NCI-H1105 (cell line): ENCODE results near the gene SMIM38.

Experiments used
- DNase-seq: peaks from one replicate; lab custom pipeline; 2025; lab: John Stamatoyannopoulos, UW

SMIM38 gene

DNA sequence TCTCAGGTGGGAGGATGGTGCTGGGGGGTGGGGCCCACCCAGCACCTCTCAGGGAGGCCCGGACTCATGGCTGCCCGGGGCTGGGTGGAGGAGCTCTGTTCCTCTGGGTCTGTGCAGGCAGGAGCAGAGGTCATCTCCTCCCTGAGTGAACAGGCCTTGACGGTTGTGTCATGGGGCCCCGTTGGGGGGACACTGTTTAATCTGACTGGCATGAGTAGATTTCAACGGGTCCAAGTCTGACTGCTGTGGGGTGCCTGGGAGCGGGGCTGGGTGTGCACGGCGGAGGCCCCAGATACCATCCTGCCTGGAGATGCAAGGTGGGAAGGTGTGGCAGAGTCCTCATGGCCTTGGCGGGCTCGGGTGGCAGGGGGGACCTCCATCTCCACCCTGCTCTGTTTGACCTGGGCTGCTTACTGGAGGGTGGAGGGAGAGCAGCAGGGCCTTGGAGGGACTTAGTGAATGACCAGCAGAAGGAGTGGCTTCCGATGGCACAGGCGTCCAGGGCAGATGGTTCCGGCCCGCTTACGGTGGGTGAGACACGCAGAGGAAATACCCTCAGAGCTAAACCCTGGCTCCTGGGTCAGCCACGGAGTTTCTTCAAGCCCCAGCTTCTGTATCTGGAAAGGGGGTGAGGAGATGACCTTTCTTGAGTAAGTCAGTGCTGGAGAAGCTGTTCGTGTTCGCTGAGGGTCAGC, 48.7 kb downstream of the SMIM38 start:
- DNase-seq: no peak

DNA sequence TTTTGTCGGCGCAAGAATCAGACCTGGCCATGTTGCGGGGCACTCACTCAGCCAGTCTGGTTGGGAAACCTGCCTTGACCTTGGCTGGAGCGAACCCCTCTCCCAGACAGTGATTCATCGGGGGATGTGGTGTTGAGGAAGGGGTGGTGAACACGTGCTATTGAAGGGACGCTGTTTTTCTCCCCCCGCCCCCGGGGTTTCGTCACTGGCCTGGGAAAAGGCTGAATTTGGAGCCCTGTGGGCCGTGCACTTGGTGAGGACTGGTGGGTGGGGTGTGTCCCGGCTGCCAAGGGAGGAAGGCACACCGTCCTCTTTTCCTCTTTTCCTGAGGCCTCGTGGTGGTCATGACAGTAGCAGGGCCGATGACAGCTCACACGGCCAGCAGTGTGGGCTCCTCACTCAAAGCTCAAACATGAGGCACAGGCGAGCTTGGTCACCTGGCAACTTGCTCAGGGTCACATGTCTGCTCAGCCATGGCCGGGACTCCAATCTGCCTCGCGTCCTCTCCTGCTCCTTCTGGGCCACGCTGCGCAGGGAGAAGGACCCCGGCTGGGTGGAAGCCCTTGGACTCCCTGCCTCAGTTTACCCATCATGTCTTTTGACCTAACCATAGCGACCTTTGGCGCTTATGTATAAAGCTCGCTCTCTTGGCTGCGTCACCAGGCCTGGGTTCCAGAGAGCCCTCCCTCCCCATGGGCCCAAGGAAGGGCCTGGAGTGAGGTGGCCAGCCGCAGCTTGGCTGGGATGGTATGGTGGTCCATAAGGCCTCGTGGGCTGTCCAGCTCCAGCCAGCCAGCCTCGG, 49.4 kb downstream of the SMIM38 start:
- no peak for DNase-seq
